Measurements from ENCODE around the gene ZDHHC16.
"Not testable (repeated sequence)": the region's sequence is repeated elsewhere in the genome, so short reads cannot be mapped to it uniquely, and the experiment has no call there.

The ZDHHC16 gene

GRCh38 chr10:97445722-97446639, at the start of gene ZDHHC16, which contains the start of gene EXOSC1:
ZDHHC16 (plus strand) TSS chr10:97446175; CDS start chr10:97451676, 5,501 bp downstream.
EXOSC1 (minus strand) TSS chr10:97446006; CDS start chr10:97445985, 21 bp downstream.
- peak; percentile 95 for DNase-seq

GRCh38 chr10:97399843-97400545, 46.0 kb upstream of the ZDHHC16 start:
- peak; percentile 51 for DNase-seq

GRCh38 chr10:97400665-97401454, 45.1 kb upstream of the ZDHHC16 start, which contains the start of gene RRP12:
RRP12 (minus strand) TSS chr10:97401340; CDS start chr10:97401231, 109 bp downstream.
- peak; percentile 87 for DNase-seq

- no peak for DNase-seq
Measured at GRCh38 chr10:97401455-97401919, 44.5 kb upstream of the ZDHHC16 start.

DNA sequence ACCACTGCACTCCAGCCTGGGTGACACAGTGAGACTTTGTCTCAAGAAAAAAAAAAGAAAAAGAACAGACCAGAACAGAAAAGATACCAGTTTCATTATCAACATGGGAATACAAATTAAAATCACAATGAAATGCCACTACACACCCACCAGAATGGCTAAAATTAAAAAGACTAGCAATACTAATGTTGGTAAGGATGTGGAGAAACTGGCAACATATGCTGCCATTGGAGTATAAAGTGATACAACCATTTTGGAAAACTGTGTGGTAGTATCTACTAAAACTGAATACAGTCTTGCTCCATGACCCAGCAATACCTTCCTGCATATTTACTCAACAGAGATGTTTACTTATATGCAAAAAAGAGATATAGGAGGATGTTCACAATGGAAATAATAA, 41.9 kb upstream of the ZDHHC16 start:
- no peak for DNase-seq

DNA sequence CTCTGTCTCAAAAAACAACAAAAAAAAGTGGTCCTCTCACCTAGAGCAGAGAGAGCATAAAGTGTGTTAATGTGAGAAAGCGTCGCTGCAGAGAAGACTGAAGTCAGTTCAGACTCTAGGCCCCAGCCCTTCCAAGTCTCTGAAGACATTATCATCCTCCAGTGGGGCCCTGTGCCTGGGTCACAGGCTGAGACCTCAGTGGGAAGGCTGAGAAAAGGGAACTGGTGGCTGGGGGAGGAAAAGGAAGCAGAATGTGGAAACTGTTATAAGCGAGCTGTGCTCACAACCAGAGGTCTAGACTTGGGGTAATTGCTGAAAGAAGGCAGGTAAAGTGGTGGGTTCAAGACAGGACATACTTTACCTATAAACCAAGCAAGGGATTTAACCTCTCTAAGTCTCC, 39.9 kb upstream of the ZDHHC16 start:
- no peak for DNase-seq

- DNase-seq: not testable (repeated sequence)
Measured at GRCh38 chr10:97406483-97406882, 39.5 kb upstream of the ZDHHC16 start.

GRCh38 chr10:97407211-97407951, 38.6 kb upstream of the ZDHHC16 start:
- DNase-seq: peak; percentile 73

DNA sequence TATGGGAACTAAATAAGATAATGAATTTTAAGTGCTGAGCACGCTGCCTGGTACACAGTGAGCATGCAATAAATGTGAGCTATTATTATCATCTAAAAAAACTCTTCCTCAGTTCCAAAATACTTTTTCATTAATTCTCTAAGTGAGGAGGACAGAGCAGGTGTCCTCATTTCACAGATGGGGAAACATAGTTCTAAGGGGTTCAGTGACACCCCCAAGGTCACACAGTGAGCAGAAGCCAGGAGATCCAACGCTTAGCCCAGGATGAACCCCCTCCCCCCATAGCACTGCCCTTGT, 38.1 kb upstream of the ZDHHC16 start:
- DNase-seq: no peak

- DNase-seq: no peak
Measured at GRCh38 chr10:97408496-97408992, 37.4 kb upstream of the ZDHHC16 start.

DNA sequence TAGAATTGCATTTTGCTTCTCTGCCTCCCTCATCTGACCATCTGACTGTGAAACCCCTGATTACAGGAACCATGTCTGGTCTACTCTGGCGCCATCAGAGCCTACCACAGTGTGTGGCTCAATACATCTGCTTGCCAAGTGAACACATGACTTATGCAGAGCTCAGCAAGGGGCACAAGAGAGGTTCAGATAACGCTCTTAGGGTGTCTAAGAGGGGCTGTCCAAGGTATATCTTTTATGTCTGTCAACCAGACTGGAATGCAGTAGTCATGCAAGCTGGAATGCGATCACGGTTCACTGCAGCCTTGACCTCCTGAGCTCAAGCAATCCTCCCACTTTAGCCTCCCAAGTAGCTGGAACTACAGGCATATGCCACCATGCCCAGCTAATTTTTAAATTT, 34.6 kb upstream of the ZDHHC16 start:
- DNase-seq: no peak

DNA sequence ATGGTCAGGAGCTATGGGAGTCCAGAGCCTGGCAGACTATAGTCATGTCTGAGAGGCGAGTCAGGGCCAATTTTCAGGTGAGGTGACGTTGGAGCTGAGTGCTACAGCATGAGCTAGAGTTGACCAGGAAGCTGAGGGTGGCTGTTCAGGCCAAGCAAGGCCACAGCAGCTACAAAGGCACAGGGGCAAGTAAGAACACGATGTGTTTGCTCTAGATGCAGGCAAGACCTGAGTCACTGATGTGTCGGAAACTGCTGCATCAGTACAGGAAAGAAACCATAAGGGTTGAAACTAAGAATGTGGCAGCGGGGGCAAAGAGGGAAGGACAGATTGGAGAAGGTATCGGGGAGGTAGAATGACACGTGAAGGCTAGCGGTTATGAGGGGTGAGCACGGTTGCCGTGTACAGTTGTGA, 33.1 kb upstream of the ZDHHC16 start:
- DNase-seq: peak; percentile 82

- DNase-seq: no peak
Measured at GRCh38 chr10:97416565-97416964, 29.4 kb upstream of the ZDHHC16 start.

GRCh38 chr10:97423757-97424098, 22.2 kb upstream of the ZDHHC16 start:
- DNase-seq: not testable (repeated sequence)

GRCh38 chr10:97425964-97426775, 19.8 kb upstream of the ZDHHC16 start, which contains the start of gene PGAM1:
PGAM1 (plus strand) TSS chr10:97426191; CDS start chr10:97426308, 117 bp downstream.
- peak; percentile 95 for DNase-seq

DNA sequence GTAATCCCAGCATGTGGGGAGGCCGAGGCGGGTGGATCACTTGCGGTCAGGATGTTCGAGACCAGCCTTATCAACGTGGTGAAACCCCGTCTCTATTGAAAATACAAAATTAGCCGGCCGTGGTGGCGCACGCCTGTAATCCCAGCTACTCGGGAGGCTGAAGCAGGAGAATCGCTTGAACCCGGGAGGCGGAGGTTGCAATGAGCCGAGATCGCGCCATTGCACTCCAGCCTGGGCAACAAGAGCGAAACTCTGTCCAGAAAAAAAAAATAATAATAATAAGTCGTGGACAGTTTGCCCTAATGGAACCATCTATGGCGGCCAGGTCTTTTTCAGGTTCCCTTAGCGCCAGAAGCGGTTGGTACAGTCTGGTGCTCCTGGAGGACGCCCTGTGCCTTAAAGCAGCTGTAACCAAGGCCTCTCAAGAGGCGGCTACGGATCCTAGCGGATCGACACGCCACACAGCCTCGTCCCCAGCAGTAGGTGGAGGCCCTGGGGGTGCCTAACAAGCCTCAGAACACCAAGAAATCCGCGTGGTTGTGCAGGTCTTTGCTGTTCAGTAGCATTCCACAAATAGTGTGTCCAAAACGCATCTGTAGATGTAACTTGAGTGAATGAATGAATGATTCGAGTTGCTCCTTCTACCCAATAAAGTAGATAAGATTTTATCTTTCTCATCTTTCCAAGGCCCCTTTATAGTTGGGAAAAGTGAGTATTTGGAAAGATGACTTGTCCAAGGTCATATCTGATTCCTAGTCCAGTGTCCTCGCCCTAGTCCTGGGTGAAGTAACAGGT, 19.0 kb upstream of the ZDHHC16 start:
- no peak for DNase-seq

GRCh38 chr10:97427571-97428179, 18.3 kb upstream of the ZDHHC16 start:
- peak; percentile 47 for DNase-seq

- peak; percentile 58 for DNase-seq
Measured at GRCh38 chr10:97428572-97428981, 17.4 kb upstream of the ZDHHC16 start.

DNA sequence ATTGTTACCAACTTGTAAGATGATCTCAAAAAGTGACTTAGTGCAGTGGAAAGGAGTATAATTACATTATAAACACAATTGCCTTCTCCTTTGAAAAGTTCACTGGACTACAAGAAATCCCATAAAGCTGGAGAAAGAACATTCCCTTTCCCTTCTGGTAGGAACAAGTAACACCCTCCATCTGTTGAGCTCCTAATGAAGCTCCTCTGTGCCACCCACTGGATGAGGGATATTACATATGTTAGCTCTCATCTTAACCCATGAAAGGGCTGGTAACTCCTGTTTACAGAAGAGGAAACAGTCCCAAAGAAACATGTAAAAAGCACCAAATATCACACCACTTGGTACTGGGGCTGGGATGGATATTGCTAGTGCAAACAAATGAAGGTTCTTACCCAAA, 11.9 kb upstream of the ZDHHC16 start:
- no peak for DNase-seq

DNA sequence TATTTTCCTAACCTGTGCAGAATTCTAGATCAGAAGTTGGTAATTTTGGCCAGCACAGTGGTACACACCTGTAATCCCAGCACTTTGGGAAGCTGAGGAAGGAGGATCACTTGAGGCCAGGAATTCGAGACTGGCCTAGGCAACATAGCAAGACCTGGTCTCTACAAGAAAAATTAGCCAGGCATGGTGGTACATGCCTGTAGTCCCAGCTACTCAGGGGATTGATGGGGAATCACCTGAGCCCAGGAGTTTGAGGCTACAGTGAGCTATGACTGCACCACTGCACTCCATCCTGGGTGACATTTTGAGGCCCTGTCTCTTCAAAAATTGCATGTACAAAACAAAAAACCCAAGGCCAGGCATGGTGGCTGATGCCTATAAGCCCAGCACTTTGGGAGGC, 11.4 kb upstream of the ZDHHC16 start:
- no peak for DNase-seq

Measured in stimulated activated CD4-positive, alpha-beta T cell treated with anti-CD3 and anti-CD28 coated beads, Interleukin-4, amount 100 ng/mL, for 24 hours (primary cell).